Measurements from ENCODE around the gene ZNF225. TPM values are rescaled to one million over a fixed set of nuclear protein-coding genes. Genes with fewer than 3 reads are reported as not detected.
A peak's percentile ranks its signal among the peaks of the same experiment; 100 is the strongest.

ZNF225 gene
- total RNA-seq = 10 to 100 TPM in 1 of 4 donors, 1 to 10 TPM in 3; 3.3 to 14.0 (median 5.1) TPM

DNA sequence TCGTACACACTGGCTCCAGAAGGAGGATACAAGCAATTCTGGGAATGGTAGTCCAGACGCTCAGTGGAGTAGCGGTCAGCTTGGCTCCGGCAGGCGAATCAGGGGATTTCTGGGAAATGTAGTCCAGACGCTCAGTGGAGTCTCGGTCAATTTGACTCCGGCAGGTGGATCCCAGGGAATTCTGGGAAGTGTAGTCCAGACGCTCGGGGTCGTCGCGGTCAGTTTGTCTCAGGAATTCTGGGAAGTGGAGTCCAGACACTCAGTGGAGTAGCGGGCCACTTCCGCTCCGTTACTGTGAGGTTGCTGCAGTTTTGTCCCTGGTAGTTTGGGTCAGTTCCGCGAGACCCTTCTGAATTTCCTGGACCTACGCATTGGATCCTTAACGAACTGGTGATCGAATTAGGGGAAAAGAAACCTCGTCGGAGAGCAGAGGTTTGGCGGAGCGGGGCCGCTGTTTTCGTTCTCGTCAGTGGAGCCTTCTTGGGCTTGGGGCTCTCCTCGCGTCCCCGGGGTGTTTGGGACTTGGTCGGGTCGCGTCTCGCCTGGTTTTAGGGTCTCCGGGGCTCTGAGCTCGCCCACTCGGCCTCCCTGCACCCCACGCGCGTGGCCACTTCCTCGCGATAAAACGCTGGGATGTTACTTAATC lies at the start of gene ZNF225:
Gene ZNF225, plus strand, starts transcription at position 262 of the 646 bp plus-strand sequence. CDS start 2,429 bp downstream, outside the sequence.
- Histone ChIP-seq H3K4me1 (peaks cover 0 to 19% (median 0%) of the 10 kb centered on the region in 4 donors), H3K4me3 (peak within 1 kb of the TSS; percentile 44 to 77 (median 63)), H3K36me3 (peaks cover 0 to 21% (median 0%) of the 10 kb centered on the region in 3 donors), H3K9me3 (peaks cover 0 to 13% (median 3%) of the 10 kb centered on the region in 4 donors), H3K27me3 (no peaks in the 10 kb centered on the region), H3K27ac (peak within 1 kb of the TSS; percentile 3 to 72 (median 61))
- peak; percentile 91 to 98 (median 93) for DNase-seq
- TF ChIP-seq CTCF (IDR thresholded peaks at IDR 0.05) (peak in 2 of 6 experiments; percentile 19 to 25), POLR2A (IDR thresholded peaks at IDR 0.05) (peak in 1 of 2 donors; percentile 21)

GRCh38 chr19:44066305-44066704 lies 46.9 kb upstream of the ZNF225 start:
- Histone ChIP-seq H3K36me3 (peaks cover 0 to 59% (median 0%) of the 10 kb centered on the region in 3 donors), H3K9me3 (peaks cover 0 to 48% (median 2%) of the 10 kb centered on the region in 4 donors)

DNA sequence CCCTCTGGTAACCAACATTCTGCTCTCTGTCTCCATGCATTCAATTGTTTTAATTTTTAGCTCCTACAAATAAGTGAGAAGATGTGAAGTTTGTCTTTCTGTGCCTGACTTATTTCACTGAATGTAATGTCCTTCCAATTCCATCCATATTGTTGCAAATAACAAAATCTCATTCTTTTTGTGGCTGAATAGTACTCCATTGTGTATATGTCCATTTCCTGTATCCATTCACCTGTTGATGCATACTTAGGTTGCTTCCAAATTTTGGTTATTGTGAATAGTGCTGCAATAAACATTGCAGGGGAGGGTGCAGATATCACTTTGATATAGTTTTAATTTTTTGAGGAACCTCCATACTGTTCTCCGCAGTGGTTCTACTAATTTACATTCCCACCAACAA lies 43.8 kb upstream of the ZNF225 start:
- no peak for DNase-seq
- peaks cover 0 to 28% (median 0%) of the 10 kb centered on the region in 3 donors for H3K36me3 ChIP-seq
- peaks cover 0 to 5% (median 0%) of the 10 kb centered on the region in 4 donors for H3K4me1 ChIP-seq
- TF ChIP-seq CTCF (IDR thresholded peaks at IDR 0.05) = no peak
- no peak for TF ChIP-seq POLR2A (IDR thresholded peaks at IDR 0.05)
- H3K9me3 ChIP-seq = peaks cover 0 to 42% (median 0%) of the 10 kb centered on the region in 4 donors
- no peak overlapping the region for H3K27ac ChIP-seq
- no peak overlapping the region for H3K4me3 ChIP-seq
- no peaks in the 10 kb centered on the region for H3K27me3 ChIP-seq

More at GRCh38 chr19:44066305-44066704, 46.9 kb upstream of the ZNF225 start:
- Histone ChIP-seq H3K4me1 (no peaks in the 10 kb centered on the region), H3K27me3 (no peaks in the 10 kb centered on the region), H3K27ac (no peak overlapping the region), H3K4me3 (no peak overlapping the region)
- TF ChIP-seq POLR2A (IDR thresholded peaks at IDR 0.05) (no peak), CTCF (IDR thresholded peaks at IDR 0.05) (no peak)
- no peak for DNase-seq

DNA sequence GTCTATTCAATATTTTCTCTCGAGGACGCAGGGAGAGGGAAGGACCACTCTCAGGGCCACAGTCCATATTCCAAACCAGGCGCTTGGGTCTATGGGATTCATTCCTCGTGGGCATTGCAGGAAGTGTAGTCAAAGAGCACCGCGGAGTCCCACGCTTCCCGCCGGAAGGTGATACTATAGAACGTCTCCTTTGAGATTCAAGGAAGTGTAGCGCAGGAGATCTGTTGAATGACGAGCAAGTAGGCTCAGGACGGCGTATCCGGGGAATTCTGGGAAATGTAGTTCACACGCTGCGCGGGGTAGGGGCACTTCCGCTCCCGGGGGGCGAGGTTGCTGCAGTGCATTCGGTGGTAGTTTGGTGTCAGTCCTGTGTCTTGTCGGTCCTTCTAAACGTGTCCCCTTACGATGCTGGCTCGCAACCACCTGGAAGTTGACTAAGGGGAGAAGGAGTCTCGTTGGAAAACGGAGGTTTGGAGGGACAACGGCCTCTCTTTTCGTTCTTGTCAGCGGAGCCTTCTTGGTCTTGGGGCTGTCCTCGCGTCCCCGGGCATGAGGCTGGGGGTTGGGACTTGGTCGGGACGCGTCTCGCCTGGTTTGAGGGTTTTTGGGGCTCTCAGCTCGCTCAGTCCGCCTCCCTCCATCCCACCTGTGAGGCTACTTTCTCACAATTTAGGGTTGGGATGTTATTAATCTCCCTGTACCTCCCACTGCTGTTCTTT lies 41.2 kb upstream of the ZNF225 start, which contains the start of gene ZNF284:
Gene ZNF284, plus strand, starts transcription at position 336 of the 719 bp plus-strand sequence. CDS start 4,231 bp downstream, outside the sequence.
- TF ChIP-seq CTCF (IDR thresholded peaks at IDR 0.05) = no peak
- peak in 1 of 2 donors; percentile 30 for TF ChIP-seq POLR2A (IDR thresholded peaks at IDR 0.05)
- Histone ChIP-seq H3K27ac (peak within 1 kb of the TSS in 2 of 4 donors; percentile 12 to 41), H3K4me1 (peaks cover 0 to 5% (median 0%) of the 10 kb centered on the region in 4 donors), H3K4me3 (peak within 1 kb of the TSS; percentile 44 to 73 (median 56)), H3K36me3 (peaks cover 0 to 2% (median 0%) of the 10 kb centered on the region in 3 donors), H3K27me3 (no peaks in the 10 kb centered on the region), H3K9me3 (peaks cover 0 to 19% (median 0%) of the 10 kb centered on the region in 4 donors)
- peak; percentile 83 to 95 (median 88) for DNase-seq

DNA sequence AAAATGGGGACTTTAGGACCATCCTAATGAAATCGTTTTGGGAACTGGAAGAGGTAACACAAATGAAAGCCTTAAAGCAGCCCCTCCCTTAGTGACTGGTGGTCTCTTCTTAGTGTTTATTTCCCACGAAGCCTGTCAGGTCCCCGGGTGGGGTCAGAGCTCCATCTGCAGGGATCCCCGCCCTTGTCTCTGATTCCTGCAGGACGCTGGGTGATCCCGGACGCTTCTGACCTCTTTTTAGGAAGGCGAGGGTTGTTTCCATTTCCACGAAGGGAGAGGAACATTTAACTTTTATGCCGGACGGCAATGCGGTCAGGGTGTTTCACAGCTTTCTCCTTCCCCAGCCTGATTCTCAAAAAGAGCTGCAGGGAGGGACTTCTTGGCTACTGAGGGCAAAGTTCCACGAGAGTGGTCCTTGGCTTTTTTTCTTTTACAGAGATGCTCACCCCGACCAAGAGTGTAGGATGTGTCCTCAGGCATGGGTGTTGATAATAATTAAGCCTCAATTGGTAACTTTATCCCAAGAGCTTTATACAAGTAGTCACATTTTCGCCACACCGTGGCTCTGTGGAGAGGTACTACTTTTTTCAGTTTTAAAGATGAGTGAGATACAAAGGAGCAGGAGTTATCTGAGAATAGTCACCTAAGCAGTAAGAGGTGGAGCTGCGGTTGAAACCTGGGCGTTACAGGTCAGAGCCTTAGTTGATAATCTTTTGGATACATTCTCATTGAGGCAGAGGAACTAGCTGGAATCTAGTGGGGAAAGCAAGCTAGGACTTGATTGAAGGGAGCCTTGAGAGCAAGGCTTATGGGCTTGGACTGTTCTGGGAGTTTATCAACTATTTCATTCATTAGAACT lies 40.4 kb upstream of the ZNF225 start:
- Histone ChIP-seq H3K36me3 (peaks cover 0 to 2% (median 0%) of the 10 kb centered on the region in 3 donors), H3K4me1 (peaks cover 0 to 5% (median 0%) of the 10 kb centered on the region in 4 donors), H3K27ac (no peak overlapping the region), H3K9me3 (peaks cover 0 to 11% (median 0%) of the 10 kb centered on the region in 4 donors), H3K27me3 (no peaks in the 10 kb centered on the region), H3K4me3 (peak overlapping the region; percentile 44 to 73 (median 56))
- no peak for TF ChIP-seq CTCF (IDR thresholded peaks at IDR 0.05)
- no peak for TF ChIP-seq POLR2A (IDR thresholded peaks at IDR 0.05)
- DNase-seq = no peak

All from Peyer's patch (tissue), 4 donors.